ELF-1 (cell line): ENCODE measurements around the gene RBM10.
A peak's percentile ranks its signal among the peaks of the same experiment; 100 is the strongest.

ENCODE experiments used
- DNase-seq: peaks from one replicate; pipeline ENCODE4 v3.0.0-alpha.2; 2016; ENCODE audit warnings: low read depth, low spot score

RBM10 gene

DNA sequence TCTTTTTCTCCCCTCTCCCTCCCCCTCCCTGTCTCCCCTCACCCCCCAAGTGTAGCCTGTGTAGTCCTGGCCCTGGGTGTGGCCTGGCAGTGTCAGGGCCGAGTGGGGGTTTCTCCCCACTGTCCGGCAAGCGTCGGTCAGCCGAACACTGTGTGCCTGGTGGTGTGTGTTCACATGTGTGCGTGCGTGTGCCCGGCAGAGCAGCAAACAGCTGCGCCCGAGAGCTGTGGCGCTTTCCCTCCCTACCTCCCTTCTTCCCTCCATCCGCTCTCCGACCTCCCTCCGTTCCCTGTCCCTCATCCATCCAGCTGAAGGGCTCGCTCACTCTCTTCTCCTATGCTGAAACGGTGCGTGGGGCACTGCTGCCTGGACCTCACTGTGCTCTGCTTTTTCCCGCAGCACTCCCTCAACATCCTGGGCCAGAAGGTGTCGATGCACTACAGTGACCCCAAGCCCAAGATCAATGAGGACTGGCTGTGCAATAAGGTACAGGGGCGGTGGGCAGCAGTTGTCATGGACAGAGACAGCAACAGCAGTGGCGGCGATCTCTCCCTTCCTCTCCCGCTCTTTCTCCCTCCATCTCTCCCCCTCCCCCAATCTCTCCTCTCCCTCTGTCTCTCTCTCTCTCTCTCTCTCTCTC, 31.2 kb downstream of the RBM10 start:
- no peak for DNase-seq

DNA sequence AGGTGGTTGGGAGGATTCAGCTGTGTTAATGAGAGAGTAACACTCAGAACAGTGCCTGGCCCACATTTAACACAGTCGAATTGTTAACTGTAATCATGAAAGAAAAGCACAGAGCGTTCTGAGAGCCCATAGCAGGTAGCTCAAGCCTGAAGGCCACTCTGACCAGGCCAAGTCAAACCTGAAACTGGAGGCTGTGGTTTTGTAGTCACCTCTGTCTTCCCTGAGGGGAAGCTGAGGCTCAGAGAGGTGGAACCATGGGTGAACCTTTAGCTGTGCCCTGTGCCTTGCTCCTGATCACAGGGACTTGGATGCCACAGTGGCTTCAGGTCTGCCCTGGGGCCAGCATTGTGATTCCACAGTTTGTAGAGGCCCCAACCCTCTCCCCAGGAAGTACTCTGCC, 32.1 kb downstream of the RBM10 start:
- DNase-seq: no peak

DNA sequence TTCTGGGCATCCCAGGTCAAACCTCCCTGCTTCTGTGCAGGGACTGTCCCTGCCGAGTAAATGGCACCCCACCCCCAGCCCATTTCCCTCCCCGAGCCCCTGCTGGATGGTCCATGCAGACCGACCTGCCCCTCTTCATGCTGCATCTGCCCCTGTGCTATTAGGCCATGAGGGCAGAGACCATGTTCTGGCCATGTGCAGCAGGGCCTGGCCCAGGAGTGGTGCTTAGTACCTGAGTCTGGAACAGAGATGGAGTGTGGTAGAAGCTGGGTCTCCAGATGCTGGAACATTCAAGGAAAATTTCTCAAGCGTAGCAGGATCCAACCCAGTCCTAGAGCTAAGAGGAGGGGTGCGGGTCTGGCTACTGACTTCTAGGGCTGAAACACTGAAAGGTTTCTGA, 33.3 kb downstream of the RBM10 start:
- DNase-seq: no peak

DNA sequence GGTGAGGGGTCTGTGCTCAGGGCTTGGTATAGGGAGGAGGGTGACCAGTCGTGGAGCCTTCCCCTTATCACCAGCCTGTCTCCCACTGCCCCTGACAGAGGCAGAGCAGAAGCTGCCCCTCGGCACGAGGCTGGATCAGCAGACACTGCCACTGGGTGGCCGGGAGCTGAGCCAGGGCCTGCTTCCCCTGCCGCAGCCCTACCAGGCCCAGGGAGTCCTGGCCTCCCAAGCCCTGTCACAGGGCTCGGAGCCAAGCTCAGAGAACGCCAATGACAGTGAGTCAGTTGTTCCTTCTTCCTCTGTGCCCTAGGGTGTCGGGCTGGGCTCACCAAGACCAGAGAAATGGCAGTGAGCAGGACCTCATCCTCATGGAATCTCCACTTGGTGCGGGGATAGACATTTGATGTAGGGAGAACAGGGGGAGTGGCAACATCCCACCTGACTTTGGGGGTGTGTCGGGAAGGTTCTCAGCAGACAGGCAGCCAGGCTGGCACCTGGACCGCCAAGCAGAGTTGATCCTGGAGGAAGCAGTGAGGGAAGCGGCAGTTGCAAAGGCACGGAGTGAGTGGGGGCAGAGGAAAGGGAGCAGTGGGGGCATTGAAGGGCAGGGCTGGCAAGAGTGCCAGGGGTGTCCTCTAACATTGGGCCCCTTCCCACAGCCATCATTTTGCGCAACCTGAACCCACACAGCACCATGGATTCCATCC, 34.4 kb downstream of the RBM10 start:
- no peak for DNase-seq

DNA sequence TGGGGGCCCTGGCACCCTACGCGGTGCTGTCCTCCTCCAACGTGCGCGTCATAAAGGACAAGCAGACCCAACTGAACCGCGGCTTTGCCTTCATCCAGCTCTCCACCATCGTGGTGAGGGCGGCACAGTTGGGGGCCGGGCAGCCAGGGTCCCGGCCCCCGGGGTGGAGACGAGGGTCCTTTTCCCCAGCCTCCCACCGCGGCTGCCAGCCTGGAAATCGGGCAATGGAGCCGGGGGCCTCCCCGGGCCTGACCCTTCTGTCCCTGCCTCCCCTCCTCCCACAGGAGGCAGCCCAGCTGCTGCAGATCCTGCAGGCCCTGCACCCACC, 34.9 kb downstream of the RBM10 start:
- no peak for DNase-seq

DNA sequence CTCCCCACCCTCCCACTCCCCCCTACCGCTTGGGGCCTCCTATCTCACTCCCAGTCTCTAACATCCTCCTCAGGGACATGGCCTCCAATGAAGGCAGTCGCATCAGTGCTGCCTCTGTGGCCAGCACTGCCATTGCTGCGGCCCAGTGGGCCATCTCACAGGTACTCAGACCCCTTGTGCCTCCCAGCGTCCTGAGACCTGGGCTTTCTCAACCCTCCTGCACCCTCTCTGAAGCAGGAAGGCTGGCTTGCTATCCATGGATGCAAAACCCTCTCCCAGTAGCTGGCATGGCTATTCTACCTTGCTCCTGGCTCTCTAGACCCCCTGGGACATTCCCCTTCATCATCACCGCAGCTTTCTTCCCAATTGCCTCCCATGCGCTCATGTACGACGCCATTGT, 35.3 kb downstream of the RBM10 start:
- DNase-seq: no peak

DNA sequence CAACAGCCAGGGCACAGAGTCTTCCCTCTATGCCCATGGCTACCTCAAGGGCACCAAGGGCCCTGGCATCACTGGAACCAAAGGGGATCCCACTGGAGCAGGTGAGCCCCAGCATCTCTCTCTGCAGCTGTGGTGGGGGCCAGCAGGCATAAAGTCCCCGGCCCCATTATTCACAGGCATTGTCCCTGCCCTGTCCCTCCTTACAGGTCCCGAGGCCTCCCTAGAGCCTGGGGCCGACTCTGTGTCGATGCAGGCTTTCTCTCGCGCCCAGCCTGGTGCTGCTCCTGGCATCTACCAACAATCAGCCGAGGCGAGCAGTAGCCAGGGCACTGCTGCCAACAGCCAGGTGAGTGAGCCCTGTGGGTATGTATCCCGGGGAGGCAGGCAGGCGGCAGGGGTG, 36.3 kb downstream of the RBM10 start:
- DNase-seq: no peak

DNA sequence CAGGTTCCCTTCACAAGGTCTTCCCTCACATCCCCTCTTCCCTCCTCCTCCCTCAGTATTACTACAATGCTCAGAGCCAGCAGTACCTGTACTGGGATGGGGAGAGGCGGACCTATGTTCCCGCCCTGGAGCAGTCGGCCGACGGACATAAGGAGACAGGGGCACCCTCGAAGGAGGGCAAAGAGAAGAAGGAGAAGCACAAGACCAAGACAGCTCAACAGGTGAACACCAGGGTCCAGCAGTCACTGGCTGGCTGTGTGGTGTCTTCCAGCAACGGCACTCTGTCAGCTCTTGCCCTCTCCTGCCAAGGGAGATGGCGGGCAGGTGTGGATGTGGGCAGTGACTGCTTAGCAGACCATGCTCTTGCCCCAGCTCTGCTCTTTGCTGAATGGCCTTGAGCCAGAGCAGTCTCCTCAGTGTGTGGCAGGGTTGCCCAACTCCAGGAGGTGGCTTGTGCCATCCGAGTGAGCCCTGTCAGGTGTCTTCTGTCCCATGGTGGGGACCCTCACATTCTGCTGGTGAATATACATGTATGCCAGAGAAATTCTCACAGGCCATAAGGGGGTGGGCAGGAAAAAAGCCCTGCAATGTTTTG, 37.2 kb downstream of the RBM10 start:
- no peak for DNase-seq

DNA sequence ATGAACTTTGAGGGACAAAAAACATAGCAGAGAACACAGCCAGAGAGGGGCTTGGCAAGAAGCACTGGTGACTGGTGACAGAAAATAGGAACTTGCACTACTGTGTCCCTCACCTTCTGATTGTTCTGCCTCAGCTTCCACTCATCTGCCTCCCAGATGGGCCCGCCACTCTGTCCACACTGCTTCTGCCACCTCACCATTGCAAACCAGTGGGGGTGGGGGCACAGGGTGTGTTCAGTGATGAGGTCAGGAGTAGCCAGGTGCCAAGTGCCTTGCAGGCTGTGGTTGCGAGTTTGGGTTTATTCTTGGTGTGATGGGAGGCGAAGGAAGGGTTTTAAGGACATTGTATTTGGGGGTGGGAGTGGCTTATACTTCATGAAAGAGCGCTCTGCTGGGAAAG, 39.5 kb downstream of the RBM10 start:
- DNase-seq: no peak

DNA sequence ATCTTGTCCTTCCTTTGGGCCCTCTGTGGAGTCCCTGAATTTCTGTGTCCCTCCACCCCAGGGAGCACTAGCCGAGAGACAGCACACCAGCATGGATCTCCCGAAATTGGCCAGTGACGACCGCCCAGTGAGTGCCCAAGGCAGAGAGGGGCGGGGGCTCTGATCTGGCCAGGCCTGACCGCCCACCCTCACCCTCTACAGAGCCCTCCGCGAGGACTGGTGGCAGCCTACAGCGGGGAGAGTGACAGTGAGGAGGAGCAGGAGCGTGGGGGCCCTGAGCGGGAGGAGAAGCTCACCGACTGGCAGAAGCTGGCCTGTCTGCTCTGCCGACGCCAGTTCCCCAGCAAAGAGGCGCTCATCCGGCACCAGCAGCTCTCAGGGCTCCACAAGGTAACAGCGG, 40.2 kb downstream of the RBM10 start:
- DNase-seq: no peak

DNA sequence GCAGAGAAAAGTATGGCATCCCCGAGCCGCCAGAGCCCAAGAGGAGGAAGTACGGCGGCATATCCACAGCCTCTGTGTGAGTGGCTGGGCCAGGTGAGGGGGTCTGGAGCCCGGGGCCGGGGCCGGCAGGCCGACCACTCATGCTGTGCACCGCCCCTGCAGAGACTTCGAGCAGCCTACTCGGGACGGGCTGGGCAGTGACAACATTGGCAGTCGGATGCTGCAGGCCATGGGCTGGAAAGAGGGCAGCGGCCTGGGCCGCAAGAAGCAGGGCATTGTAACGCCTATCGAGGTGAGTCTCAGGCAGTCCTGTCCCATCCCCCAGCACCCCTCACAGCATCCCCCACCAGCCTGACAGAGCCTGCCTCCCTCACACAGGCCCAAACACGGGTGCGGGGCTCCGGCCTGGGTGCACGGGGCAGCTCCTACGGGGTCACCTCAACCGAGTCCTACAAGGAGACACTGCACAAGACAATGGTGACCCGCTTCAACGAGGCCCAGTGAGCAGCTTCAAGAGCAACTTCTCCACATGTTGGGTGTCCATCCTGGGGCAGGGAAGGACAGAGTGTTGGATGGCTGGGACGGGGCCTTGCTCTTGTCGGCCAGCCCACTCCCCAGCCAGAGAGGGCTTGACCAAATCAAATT, 41.2 kb downstream of the RBM10 start:
- no peak for DNase-seq

DNA sequence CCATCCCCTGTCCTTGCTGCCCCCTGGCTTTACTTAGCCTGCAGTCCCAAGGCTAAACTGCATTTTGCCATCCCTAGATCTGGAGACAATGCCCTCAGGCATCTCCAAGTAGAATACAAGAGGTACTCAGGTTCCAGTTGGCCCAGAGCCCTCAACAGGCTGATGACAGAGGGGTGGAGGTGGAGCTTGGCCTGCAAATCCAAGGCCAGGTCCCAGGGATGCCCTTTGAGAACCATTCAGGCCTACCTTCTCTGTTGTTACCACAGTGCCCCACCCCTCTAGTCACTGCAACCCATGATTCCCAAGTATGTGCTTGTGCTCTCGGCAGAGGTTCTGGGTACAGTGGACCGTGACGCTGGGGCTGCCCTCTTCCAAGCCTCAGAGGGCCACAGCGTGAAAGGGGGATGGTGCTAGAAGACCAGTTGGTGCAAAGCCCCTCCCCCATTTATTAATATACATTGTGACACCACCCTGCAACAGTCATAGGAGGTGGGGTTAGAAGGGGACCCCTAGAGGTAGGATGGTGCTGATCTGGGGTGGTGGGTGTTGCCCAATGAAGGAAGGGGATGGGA, 42.2 kb downstream of the RBM10 start:
- peak; percentile 32 for DNase-seq

DNA sequence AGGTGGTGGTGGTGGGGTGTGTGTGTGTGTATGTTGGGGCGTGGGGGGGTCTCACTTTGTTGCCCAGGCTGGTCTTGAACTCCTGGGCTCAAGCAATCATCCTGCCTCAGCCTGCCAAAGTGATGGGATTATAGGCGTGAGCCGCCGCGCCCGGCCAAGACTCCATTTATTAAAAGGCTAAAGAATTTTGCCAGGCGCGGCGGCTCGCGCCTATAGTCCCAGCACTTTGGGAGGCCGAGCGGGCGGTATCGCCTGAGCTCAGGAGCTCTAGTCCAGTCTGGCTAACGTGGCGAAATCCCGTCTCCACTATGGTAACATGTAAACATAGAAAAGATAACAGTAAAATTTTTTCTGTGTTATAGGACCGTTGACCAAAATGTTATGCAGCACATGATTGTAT, 44.9 kb downstream of the RBM10 start:
- DNase-seq: peak; percentile 41

DNA sequence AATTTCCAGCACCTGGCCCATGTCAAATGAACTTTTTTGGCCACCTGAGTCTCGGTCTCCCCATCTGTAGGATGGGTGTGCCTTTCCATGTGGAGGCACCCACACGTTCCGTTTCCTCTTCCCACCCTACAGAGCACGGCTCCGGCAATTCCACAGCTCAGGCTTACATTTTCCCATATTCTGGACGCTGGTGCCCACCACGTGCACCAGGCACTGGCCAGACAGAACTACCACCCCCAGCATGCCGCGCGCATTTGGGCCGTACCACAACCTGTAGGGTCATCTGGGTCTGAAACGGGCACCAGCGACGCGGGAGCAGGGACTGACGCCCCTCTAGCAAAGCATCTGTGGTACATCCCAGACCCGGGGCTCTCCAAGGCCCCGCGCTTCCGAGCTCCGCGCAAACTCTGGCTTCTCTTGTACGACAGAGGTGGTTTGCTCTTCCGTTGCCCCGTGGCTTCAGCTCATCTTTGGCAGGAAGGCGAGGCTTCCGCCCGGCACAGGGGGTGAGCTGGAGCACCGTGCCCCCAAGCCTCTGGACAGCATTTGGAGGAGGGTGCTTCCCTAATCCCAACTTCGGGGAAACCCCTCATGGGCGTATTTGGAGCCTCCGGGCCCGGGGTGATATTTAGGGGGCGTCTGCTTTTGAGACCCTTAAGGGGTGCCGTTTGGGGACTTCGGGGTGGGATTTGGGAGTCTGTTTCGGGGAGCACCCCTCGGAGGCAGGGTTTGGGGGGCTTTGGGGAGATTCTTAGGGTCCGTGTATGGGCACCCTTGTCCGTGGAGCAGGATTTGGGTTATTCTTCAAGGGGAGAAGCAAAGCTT, 45.6 kb downstream of the RBM10 start:
- DNase-seq: peak; percentile 98

DNA sequence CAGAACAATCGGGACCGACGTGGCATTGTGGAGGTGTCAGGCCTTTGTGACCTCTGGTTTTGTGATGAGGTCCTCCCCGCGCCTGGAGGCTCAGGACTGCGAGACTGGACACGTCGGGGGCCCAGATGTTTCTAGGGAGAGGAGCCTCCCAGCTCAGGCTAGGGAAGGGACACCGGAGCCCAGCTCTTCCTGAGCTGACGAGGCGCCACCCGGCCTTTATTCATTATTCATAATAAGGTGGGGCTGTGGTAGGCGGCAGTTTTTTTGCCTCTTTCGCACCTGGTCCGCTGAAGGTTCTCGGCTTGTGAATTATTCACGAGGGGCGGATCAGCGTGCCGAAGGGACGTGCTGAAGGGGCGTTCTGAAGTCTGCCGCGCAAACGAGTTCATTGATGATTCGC, 46.3 kb downstream of the RBM10 start:
- peak; percentile 65 for DNase-seq

DNA sequence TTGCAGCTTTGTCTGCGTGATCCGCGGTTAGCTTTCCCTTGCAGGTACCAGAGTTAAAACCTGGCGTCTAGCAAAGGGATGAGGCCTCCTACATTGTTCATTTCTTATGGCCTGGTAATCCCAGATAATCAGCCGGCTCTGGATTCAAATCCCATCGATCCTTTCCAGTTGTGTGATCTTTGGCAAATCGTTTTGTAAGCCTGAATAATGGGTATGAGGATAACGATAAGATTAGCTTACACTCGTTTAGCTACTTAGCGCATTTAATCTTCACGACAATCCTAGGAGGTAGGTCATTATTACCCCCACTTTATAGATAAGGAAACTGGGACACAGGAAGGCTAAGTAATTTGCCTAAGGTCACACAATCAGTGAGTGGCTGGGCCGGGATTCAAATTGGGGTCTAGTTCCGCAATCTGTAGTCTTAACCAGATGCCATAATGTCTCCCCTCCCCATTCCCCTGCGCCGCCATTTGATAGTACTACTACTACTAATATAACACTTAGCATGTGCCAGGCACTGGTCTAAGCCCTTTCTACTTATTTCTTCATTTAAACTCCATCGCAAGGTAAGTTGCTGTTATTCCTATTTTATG, 46.9 kb downstream of the RBM10 start:
- DNase-seq: no peak

DNA sequence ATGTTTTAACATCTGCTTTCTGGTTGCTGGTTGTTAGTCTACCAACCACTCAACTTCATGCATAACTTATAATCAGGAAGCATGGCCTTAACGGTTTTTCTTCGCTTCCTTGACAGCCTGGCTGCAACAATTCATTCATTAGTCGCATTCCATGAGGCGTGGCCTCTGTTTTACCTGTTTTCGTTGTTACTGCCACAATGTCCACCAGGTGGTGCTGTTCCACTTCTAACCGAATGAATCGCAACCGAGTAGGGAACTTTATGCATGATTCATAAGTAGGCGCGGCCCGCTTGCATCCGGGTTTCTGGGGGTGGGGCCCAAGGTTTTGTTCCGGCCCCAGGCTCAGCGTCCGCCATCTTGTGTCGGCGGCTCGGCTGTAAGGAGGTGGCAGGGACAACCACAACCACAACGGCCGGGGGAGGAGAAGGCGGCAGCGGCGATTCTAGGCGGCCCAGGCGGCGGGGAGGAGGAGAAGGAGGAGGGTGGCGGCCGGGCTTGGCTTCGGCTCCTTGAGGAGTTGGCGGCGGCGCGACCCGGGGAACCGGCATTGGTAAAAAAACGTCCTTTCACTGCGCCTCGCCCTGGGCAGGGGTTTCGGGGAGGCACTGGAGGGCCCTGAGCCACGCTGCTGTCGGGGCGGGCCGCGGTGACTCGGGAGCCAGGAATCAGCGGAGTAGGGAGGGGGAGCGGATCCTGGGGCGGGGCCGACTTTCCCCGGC, 48.6 kb downstream of the RBM10 start, which contains the start of gene UBA1:
UBA1 (plus strand) TSS at position 355 of the 719 bp plus-strand sequence. CDS start 4,974 bp downstream, outside the sequence.
- DNase-seq: peak; percentile 98

DNA sequence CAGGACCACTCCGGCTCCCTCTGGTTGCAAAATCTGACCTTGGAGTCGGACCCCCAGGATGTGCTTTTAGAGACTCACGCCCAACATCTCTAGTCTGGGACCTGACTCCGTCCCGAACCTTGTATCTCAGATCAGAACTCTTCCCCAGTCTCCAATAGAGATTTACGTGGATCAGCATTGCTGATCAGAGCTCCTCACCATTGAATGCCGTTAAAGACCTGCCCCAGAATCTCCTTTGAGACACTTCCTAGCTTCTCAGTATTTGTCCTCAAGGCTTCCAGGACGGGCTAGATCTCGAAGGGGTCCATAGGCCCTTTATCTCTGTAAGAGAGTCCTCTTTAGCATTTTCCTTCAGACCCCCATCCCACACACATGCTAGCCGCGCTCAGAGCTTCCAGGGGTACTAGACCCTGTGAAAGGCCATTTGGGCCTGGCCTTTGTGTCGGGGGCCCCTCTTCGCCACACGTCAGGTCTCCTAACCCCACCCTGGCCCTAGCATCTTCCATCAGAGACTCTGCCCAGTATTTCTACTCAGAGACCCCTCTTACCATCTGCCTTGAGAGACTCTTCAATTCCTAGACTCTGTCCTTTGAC, 49.3 kb downstream of the RBM10 start:
- no peak for DNase-seq

DNA sequence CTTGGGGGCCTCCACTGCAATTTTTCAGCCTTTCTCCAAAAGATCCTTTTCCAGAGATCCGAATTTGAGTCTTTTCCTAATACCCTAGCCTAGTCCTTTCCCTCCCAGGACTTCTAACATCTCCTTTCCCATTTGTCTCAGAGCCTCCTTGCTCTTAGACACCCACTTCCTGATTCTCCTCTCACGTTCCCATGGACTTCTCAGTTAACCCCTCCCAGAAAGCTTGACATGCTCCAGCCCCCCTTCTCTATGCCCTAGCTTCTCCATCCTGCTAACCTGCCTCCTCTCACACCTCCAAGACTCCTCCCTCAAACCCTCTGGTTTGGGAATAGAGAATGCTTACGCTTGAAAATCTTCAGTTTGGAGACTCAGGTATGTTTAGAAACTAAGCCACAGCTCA, 51.1 kb downstream of the RBM10 start:
- no peak for DNase-seq

DNA sequence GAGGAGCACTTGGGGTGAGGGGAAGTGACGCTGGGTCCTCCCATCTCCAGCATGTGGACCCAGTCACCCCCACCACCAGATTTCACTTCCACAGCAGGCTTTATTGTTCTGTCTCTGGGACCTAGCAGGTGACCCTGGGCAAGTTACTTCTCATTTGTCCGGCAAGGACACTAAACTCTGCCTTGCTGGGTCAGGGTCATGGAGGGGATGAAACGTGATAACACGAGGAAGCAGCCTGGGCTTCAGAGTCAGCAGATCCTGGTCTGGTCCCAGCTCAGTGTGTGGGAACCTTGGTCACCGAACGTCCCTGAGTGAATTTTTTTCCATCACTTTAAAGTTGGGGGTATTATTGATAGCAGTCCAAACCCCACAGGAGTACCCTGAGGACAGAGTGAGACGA, 52.5 kb downstream of the RBM10 start:
- DNase-seq: peak; percentile 24
